Tibial nerve (tissue), 4 donors: Measurements from ENCODE around the gene ADGRD1. TPM values are rescaled to one million over a fixed set of nuclear protein-coding genes. Genes with fewer than 3 reads are reported as not detected.
A peak's percentile ranks its signal among the peaks of the same experiment; 100 is the strongest.

Source experiments
- DNase-seq, 2 donors: peaks; one replicate each; pipeline ENCODE4 v3.0.0-alpha.2; 2019; ENCODE audit warnings: low spot score in 2 of 2
- H3K27ac ChIP-seq, 4 donors: fragments of 200-600 bp; sonication (generic) in 3 of 4; one replicate each; pipeline ENCODE4 v1.5.1; 2017 to 2019; ENCODE audit warnings: mild to moderate bottlenecking in 1 of 4
- H3K27me3 ChIP-seq, 2 donors: fragments of 200-600 bp; sonication (generic) in 1 of 2; one replicate each; pipeline versions ENCODE4 v1.5.1 to v1.6.0; 2017 to 2019
- H3K36me3 ChIP-seq, 3 donors: fragments of 200-600 bp; sonication (generic); one replicate each; pipeline ENCODE4 v1.5.1; 2018 to 2019
- H3K4me1 ChIP-seq, 4 donors: fragments of 200-600 bp; sonication (generic) in 3 of 4; one replicate each; pipeline ENCODE4 v1.5.1; 2017 to 2019
- H3K4me3 ChIP-seq, 4 donors: fragments of 200-600 bp; sonication (generic) in 3 of 4; one replicate each; pipeline ENCODE4 v1.5.1; 2017 to 2019; ENCODE audit warnings: mild to moderate bottlenecking in 1 of 4, moderate library complexity in 1 of 4
- H3K9me3 ChIP-seq, 4 donors: fragments of 200-600 bp; sonication (generic) in 3 of 4; one replicate each; pipeline ENCODE4 v1.5.1; 2017 to 2019
- CTCF ChIP-seq, 5 experiments: fragments of 200-600 bp in 3 of 5; fragments of 450-650 bp in 2 of 5; sonication (generic) in 3 of 5; IDR thresholded peaks; one replicate each; pipeline ENCODE4 v1.5.1; 2016 to 2019; ENCODE audit warnings: antibody characterized with exemption in 5 of 5, mild to moderate bottlenecking in 3 of 5, moderate library complexity in 2 of 5
- EP300 ChIP-seq, 2 donors: sonication (generic); formaldehyde crosslinking; IDR thresholded peaks; one replicate each; pipeline ENCODE4 v1.6.1; 2017; ENCODE audit warnings: antibody characterized with exemption in 2 of 2, mild to moderate bottlenecking in 1 of 2
- POLR2A ChIP-seq, 2 donors: fragments of 450-650 bp; IDR thresholded peaks; one replicate each; pipeline ENCODE4 v1.6.1; 2017; ENCODE audit warnings: antibody characterized with exemption in 2 of 2, mild to moderate bottlenecking in 2 of 2, moderate library complexity in 2 of 2
- WGBS, 2 donors: methylation state at CpG; one replicate each; pipeline ENCODE4 v1.1.5; 2018; 5-methylcytosine and 5-hydroxymethylcytosine counted together
- total RNA-seq, 4 donors: library from RNA; depleted of rRNA; stranded (reverse); fragments of >200 nt; gene quantifications; one replicate each; pipeline ENCODE4 v1.1.0, GENCODE V29; 2016

ADGRD1 gene
- total RNA-seq, 4 donors from 2014 or later, result 99.0 to 179 (median 125) TPM

- no peak for DNase-seq
- H3K27ac ChIP-seq, result peak overlapping the region in 1 of 4 donors; percentile 25
- TF ChIP-seq EP300 (IDR thresholded peaks at IDR 0.05), result no peak
- TF ChIP-seq POLR2A (IDR thresholded peaks at IDR 0.05), result no peak
- TF ChIP-seq CTCF (IDR thresholded peaks at IDR 0.05), result no peak
- no peaks in the 10 kb centered on the region for H3K9me3 ChIP-seq
- H3K27me3 ChIP-seq, result no peaks in the 10 kb centered on the region
- H3K36me3 ChIP-seq, result peaks cover 0 to 4% (median 0%) of the 10 kb centered on the region in 3 donors
- 28 to 31% methylated on average over 6 of the region's 6 CpGs for WGBS, 2 donors
- peaks cover 0 to 33% (median 3%) of the 10 kb centered on the region in 4 donors for H3K4me1 ChIP-seq
- no peak overlapping the region for H3K4me3 ChIP-seq
These were observed 11.5 kb downstream of the ADGRD1 start for GRCh38 chr12:130965214-130965613.

- WGBS, 2 donors, result 33 to 51% methylated on average over 2 of the region's 2 CpGs
- H3K27ac ChIP-seq, result peak overlapping the region in 1 of 4 donors; percentile 25
- H3K4me1 ChIP-seq, result peaks cover 0 to 35% (median 3%) of the 10 kb centered on the region in 4 donors
- no peaks in the 10 kb centered on the region for H3K9me3 ChIP-seq
- no peak for DNase-seq
- peaks cover 0 to 4% (median 0%) of the 10 kb centered on the region in 3 donors for H3K36me3 ChIP-seq
- no peak for TF ChIP-seq EP300 (IDR thresholded peaks at IDR 0.05)
- TF ChIP-seq POLR2A (IDR thresholded peaks at IDR 0.05), result no peak
- no peak for TF ChIP-seq CTCF (IDR thresholded peaks at IDR 0.05)
- no peaks in the 10 kb centered on the region for H3K27me3 ChIP-seq
- no peak overlapping the region for H3K4me3 ChIP-seq
These were observed 12.0 kb downstream of the ADGRD1 start for GRCh38 chr12:130965668-130966067.

- DNase-seq, result no peak
- H3K4me1 ChIP-seq, result peaks cover 0 to 28% (median 3%) of the 10 kb centered on the region in 4 donors
- no peak overlapping the region for H3K4me3 ChIP-seq
- H3K36me3 ChIP-seq, result peaks cover 0 to 4% (median 0%) of the 10 kb centered on the region in 3 donors
- H3K27ac ChIP-seq, result no peak overlapping the region
- H3K9me3 ChIP-seq, result no peaks in the 10 kb centered on the region
- WGBS, 2 donors, result 92 to 93% methylated on average over 15 of the region's 15 CpGs
- TF ChIP-seq POLR2A (IDR thresholded peaks at IDR 0.05) (no peak), CTCF (IDR thresholded peaks at IDR 0.05) (no peak), EP300 (IDR thresholded peaks at IDR 0.05) (no peak)
- H3K27me3 ChIP-seq, result no peaks in the 10 kb centered on the region
These were observed 12.8 kb downstream of the ADGRD1 start for GRCh38 chr12:130966443-130967030.

GRCh38 chr12:130967636-130968035 lies 13.9 kb downstream of the ADGRD1 start:
- no peaks in the 10 kb centered on the region for H3K27me3 ChIP-seq
- DNase-seq, result no peak
- no peak for TF ChIP-seq EP300 (IDR thresholded peaks at IDR 0.05)
- no peak for TF ChIP-seq POLR2A (IDR thresholded peaks at IDR 0.05)
- TF ChIP-seq CTCF (IDR thresholded peaks at IDR 0.05), result no peak
- H3K4me3 ChIP-seq, result no peak overlapping the region
- WGBS, 2 donors, result 87 to 91% methylated on average over 16 of the region's 16 CpGs
- H3K4me1 ChIP-seq, result peaks cover 0 to 32% (median 8%) of the 10 kb centered on the region in 4 donors
- peaks cover 0 to 4% (median 0%) of the 10 kb centered on the region in 3 donors for H3K36me3 ChIP-seq
- H3K27ac ChIP-seq, result no peak overlapping the region
- no peaks in the 10 kb centered on the region for H3K9me3 ChIP-seq

GRCh38 chr12:130968611-130969010 lies 14.9 kb downstream of the ADGRD1 start:
- H3K27me3 ChIP-seq, result no peaks in the 10 kb centered on the region
- WGBS, 2 donors, result 88 to 90% methylated on average over 7 of the region's 7 CpGs
- no peaks in the 10 kb centered on the region for H3K9me3 ChIP-seq
- H3K27ac ChIP-seq, result no peak overlapping the region
- DNase-seq, result peak in 1 of 2 donors; percentile 4
- peaks cover 0 to 39% (median 10%) of the 10 kb centered on the region in 4 donors for H3K4me1 ChIP-seq
- TF ChIP-seq CTCF (IDR thresholded peaks at IDR 0.05) (no peak), POLR2A (IDR thresholded peaks at IDR 0.05) (no peak), EP300 (IDR thresholded peaks at IDR 0.05) (no peak)
- peaks cover 0 to 4% (median 0%) of the 10 kb centered on the region in 3 donors for H3K36me3 ChIP-seq
- H3K4me3 ChIP-seq, result no peak overlapping the region
